ENCODE measurements around the gene MYLK3. TPM values are rescaled to one million over a fixed set of nuclear protein-coding genes. Genes with fewer than 3 reads are reported as not detected.

Gene MYLK3
- total RNA-seq, 2 experiments from 2014 or later, result 0.97 to 2.3 TPM

DNA sequence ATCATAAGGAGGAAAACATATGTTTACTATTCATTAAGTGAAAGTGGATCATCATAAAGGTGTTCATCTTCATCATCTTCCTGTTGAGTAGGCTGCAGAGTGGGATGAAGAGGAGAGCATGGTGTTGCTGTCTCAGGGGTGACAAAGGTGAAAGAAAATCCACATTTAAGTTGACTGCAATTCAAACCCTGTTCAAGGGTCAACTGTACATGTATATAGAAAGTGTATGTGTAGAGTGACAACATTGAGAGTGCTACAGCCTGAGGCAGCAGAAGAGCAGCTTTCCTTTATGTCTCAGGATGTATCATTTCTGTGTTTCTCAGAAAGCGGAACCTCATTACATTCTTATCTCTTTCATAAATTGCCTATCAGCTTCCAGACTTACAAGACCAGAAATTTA lies 41.5 kb downstream of the MYLK3 start:
- Histone ChIP-seq H3K79me2 (ENCODE audit: insufficient read depth, low read depth, low read length) (no peaks in the 10 kb centered on the region), H3K9me2 (ENCODE audit: insufficient read depth, low read length) (no peaks in the 10 kb centered on the region), H3K27ac (ENCODE audit: low read depth, low read length, poor library complexity, severe bottlenecking) (no peak overlapping the region), H2AFZ (ENCODE audit: low read length) (no peak overlapping the region), H3K36me3 (ENCODE audit: insufficient read depth, low read length) (peaks cover 19% of the 10 kb centered on the region), H3K4me1 (ENCODE audit: insufficient read depth, low read length, poor library complexity, severe bottlenecking) (no peaks in the 10 kb centered on the region), H3K4me2 (ENCODE audit: low read length) (no peak overlapping the region), H4K20me1 (ENCODE audit: insufficient read depth, low read length) (no peaks in the 10 kb centered on the region), H3K9me3 (ENCODE audit: low read length) (no peaks in the 10 kb centered on the region), H3K4me3 (ENCODE audit: low read depth, low read length, poor library complexity, severe bottlenecking) (no peak overlapping the region)
- no peak for DNase-seq (ENCODE audit: low spot score)
- TF ChIP-seq, protein P1, sequence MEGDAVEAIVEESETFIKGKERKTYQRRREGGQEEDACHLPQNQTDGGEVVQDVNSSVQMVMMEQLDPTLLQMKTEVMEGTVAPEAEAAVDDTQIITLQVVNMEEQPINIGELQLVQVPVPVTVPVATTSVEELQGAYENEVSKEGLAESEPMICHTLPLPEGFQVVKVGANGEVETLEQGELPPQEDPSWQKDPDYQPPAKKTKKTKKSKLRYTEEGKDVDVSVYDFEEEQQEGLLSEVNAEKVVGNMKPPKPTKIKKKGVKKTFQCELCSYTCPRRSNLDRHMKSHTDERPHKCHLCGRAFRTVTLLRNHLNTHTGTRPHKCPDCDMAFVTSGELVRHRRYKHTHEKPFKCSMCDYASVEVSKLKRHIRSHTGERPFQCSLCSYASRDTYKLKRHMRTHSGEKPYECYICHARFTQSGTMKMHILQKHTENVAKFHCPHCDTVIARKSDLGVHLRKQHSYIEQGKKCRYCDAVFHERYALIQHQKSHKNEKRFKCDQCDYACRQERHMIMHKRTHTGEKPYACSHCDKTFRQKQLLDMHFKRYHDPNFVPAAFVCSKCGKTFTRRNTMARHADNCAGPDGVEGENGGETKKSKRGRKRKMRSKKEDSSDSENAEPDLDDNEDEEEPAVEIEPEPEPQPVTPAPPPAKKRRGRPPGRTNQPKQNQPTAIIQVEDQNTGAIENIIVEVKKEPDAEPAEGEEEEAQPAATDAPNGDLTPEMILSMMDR (conservative IDR thresholded peaks at IDR 0.05; ENCODE audit: low read length), result no peak
- BruUV-seq (replicated peaks), result no TSS peak
- intact Hi-C loops (cut with micrococcal nuclease; ENCODE audit: unreplicated experiment), result no loop called here
- ChIA-PET CTCF (ENCODE audit: unreplicated experiment) (no interaction called here), POLR2A (no interaction called here)

DNA sequence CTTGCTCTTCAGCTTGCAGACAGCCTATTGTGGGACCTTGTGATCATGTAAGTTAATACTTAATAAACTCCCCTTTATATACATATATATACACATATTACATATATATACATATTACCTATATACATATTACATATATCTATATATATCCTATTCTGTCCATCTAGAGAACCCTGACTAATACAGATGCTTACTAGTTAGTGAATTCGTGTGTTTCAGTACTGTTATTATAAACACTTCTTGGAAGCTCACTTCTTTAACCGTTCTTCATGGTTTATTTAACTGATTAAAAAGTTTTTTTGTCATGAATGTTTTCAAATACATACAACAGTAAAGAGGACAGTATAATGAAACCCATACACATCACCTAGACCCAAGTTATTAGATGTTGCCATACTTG lies 46.1 kb downstream of the MYLK3 start:
- Histone ChIP-seq H3K9me2 (ENCODE audit: insufficient read depth, low read length) (no peaks in the 10 kb centered on the region), H3K4me1 (ENCODE audit: insufficient read depth, low read length, poor library complexity, severe bottlenecking) (no peaks in the 10 kb centered on the region), H3K4me2 (ENCODE audit: low read length) (no peak overlapping the region), H3K79me2 (ENCODE audit: insufficient read depth, low read depth, low read length) (no peaks in the 10 kb centered on the region), H3K27ac (ENCODE audit: low read depth, low read length, poor library complexity, severe bottlenecking) (no peak overlapping the region), H3K4me3 (ENCODE audit: low read depth, low read length, poor library complexity, severe bottlenecking) (no peak overlapping the region), H3K36me3 (ENCODE audit: insufficient read depth, low read length) (peaks cover 62% of the 10 kb centered on the region), H3K9me3 (ENCODE audit: low read length) (no peaks in the 10 kb centered on the region), H4K20me1 (ENCODE audit: insufficient read depth, low read length) (no peaks in the 10 kb centered on the region), H2AFZ (ENCODE audit: low read length) (no peak overlapping the region)
- no peak for DNase-seq (ENCODE audit: low spot score)
- CTCF ChIA-PET (ENCODE audit: unreplicated experiment), result no interaction called here
- POLR2A ChIA-PET, result no interaction called here
- intact Hi-C loops (cut with micrococcal nuclease; ENCODE audit: unreplicated experiment), result no loop called here
- no peak for TF ChIP-seq EZH2phosphoT487 (IDR thresholded peaks at IDR 0.05; ENCODE audit: borderline replicate concordance, low read depth, low read length)
- TF ChIP-seq, protein P1 (conservative IDR thresholded peaks at IDR 0.05; ENCODE audit: low read length), result no peak
- BruUV-seq (replicated peaks), result no TSS peak

DNA sequence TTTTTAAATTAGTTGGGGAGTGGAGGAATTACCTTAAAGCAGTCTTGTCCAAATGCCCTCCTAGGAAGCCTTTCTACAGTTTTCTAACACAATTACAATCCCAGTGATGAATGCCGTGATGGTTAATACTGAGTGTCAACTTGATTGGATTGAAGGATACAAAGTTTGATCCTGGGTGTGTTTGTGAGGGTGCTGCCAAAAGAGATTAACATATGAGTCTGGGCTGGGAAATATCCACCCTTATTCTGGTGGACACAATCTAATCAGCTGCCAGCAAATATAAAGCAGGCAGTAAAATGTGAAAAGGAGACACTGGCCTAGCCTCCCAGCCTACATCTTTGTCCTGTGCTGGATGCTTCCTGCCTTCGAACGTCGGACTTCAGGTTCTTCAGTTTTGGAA lies 46.5 kb downstream of the MYLK3 start:
- no TSS peak for BruUV-seq (replicated peaks)
- no peaks in the 10 kb centered on the region for H3K9me2 ChIP-seq (ENCODE audit: insufficient read depth, low read length)
- no peaks in the 10 kb centered on the region for H4K20me1 ChIP-seq (ENCODE audit: insufficient read depth, low read length)
- H3K9me3 ChIP-seq (ENCODE audit: low read length), result no peaks in the 10 kb centered on the region
- no peak overlapping the region for H3K4me2 ChIP-seq (ENCODE audit: low read length)
- no peak overlapping the region for H2AFZ ChIP-seq (ENCODE audit: low read length)
- CTCF ChIA-PET (ENCODE audit: unreplicated experiment), result no interaction called here
- DNase-seq (ENCODE audit: low spot score), result no peak
- H3K36me3 ChIP-seq (ENCODE audit: insufficient read depth, low read length), result peaks cover 66% of the 10 kb centered on the region
- TF ChIP-seq, protein P1 (conservative IDR thresholded peaks at IDR 0.05; ENCODE audit: low read length), result no peak
- no peak overlapping the region for H3K4me3 ChIP-seq (ENCODE audit: low read depth, low read length, poor library complexity, severe bottlenecking)
- H3K27ac ChIP-seq (ENCODE audit: low read depth, low read length, poor library complexity, severe bottlenecking), result no peak overlapping the region
- intact Hi-C loops (cut with micrococcal nuclease; ENCODE audit: unreplicated experiment), result no loop called here
- no peaks in the 10 kb centered on the region for H3K4me1 ChIP-seq (ENCODE audit: insufficient read depth, low read length, poor library complexity, severe bottlenecking)
- no peaks in the 10 kb centered on the region for H3K79me2 ChIP-seq (ENCODE audit: insufficient read depth, low read depth, low read length)
- POLR2A ChIA-PET, result interaction anchor here (0.6 to 0.9 kb wide), 2 partner anchors 9 to 71 kb away, joined by 3 to 4 read pairs; no protein-coding TSS in a partner anchor
